K562 (cell line): Measurements from ENCODE around the gene SPIRE1. TPM values are rescaled to one million over a fixed set of nuclear protein-coding genes. Genes with fewer than 3 reads are reported as not detected.

ENCODE experiments used
- BRCA1 ChIP-seq, 2 experiments: fragments of 450-650 bp in 1 of 2; sonication (generic) in 1 of 2; formaldehyde crosslinking in 1 of 2; IDR thresholded peaks; 2 replicates each; pipeline versions ENCODE4 v1.5.0 to v1.6.1; 2017 to 2020; ENCODE audit warnings: mild to moderate bottlenecking in 1 of 2, missing genetic modification reagents in 1 of 2
- FOXM1 ChIP-seq, 2 experiments: fragments of 450-650 bp in 1 of 2; sonication (generic) in 1 of 2; formaldehyde crosslinking in 1 of 2; IDR thresholded peaks; 2 replicates each; pipeline versions ENCODE4 v1.6.1 to v1.9.0; 2017 to 2022; ENCODE audit warnings: low read depth in 2 of 2, mild to moderate bottlenecking in 2 of 2, missing genetic modification reagents in 1 of 2, moderate library complexity in 1 of 2
- HMG20A ChIP-seq: fragments of 450-650 bp; formaldehyde crosslinking; conservative IDR thresholded peaks from 2 replicates; pipeline ENCODE4 v1.4.0; 2020; ENCODE audit warnings: mild to moderate bottlenecking, mixed read lengths
- ILK ChIP-seq: fragments of 450-650 bp; IDR thresholded peaks from 2 replicates; pipeline ENCODE4 v1.6.1; 2016; ENCODE audit warnings: missing genetic modification characterization, low read depth, mild to moderate bottlenecking, missing compliant biosample characterization, moderate library complexity, borderline replicate concordance
- MBD2 ChIP-seq: sonication (generic); IDR thresholded peaks from 2 replicates; pipeline ENCODE4 v1.6.1; 2016; ENCODE audit warnings: low read depth, borderline replicate concordance
- NCOA6 ChIP-seq: fragments of 450-650 bp; IDR thresholded peaks from 2 replicates; pipeline ENCODE4 v1.6.1; 2017; ENCODE audit warnings: mild to moderate bottlenecking
- PKNOX1 ChIP-seq: fragments of 450-650 bp; IDR thresholded peaks from 2 replicates; pipeline ENCODE4 v1.6.1; 2016
- POLR2G ChIP-seq: fragments of 200-400 bp; formaldehyde crosslinking; IDR thresholded peaks from 2 replicates; pipeline ENCODE4 v1.6.1; 2017; ENCODE audit warnings: low read depth, mild to moderate bottlenecking, antibody characterized with exemption, low read length, moderate library complexity
- PRMT5 ChIP-seq: sonication (generic); formaldehyde crosslinking; IDR thresholded peaks from 2 replicates; pipeline ENCODE4 v1.5.0; 2020; ENCODE audit warnings: missing genetic modification reagents
- STAT5A ChIP-seq: IDR thresholded peaks from 2 replicates; pipeline ENCODE4 v1.6.1; 2012; ENCODE audit warnings: low read length, inconsistent platforms, borderline replicate concordance
- TFAP4 ChIP-seq: sonication (generic); formaldehyde crosslinking; IDR thresholded peaks from 2 replicates; pipeline ENCODE4 v1.8.0; 2022; ENCODE audit warnings: missing genetic modification reagents, mild to moderate bottlenecking, moderate library complexity, borderline replicate concordance
- TOE1 ChIP-seq, 2 experiments: fragments of 450-650 bp in 1 of 2; sonication (generic) in 1 of 2; formaldehyde crosslinking in 1 of 2; IDR thresholded peaks; 2 replicates each; pipeline versions ENCODE4 v1.7.1 to v1.8.0; 2016 to 2022; ENCODE audit warnings: borderline replicate concordance in 2 of 2, mild to moderate bottlenecking in 2 of 2, antibody characterized with exemption in 1 of 2, inconsistent platforms in 1 of 2, low read depth in 1 of 2, missing genetic modification reagents in 1 of 2, moderate library complexity in 1 of 2
- ZC3H4 ChIP-seq: sonication (generic); formaldehyde crosslinking; IDR thresholded peaks from 2 replicates; pipeline ENCODE4 v1.9.0; 2021; ENCODE audit warnings: missing genetic modification reagents, borderline replicate concordance
- ZNF224 ChIP-seq: sonication (generic); formaldehyde crosslinking; IDR thresholded peaks from 2 replicates; pipeline ENCODE4 v1.8.0; 2022; ENCODE audit warnings: mild to moderate bottlenecking, missing genetic modification reagents
- ZSCAN32 ChIP-seq: fragments of 450-650 bp; formaldehyde crosslinking; IDR thresholded peaks from 2 replicates; pipeline ENCODE4 v1.4.0; 2020; ENCODE audit warnings: mild to moderate bottlenecking, moderate library complexity
- polyA plus RNA-seq, 8 experiments: library from polyadenylated mRNA; depleted of rRNA in 4 of 8; stranded (reverse) in 5 of 8; unstranded in 3 of 8; fragments of >200 nt; fragmentation: Nextera tagmentation in 2 of 8; fragmentation: Illumina TruSeq in 1 of 8; extraction: Ambion mirVana in 2 of 8; extraction: Trizol in 1 of 8; gene quantifications; 2 replicates each; pipeline versions ENCODE4 v1.2.1 to v1.2.3, GENCODE V29; 2011 to 2014; ENCODE audit warnings: inconsistent platforms in 1 of 8, missing spikeins in 1 of 8
- total RNA-seq, 7 experiments: library from RNA; depleted of rRNA in 6 of 7; stranded (reverse); fragments of >200 nt in 6 of 7; fragmentation: Illumina TruSeq in 2 of 7; extraction: Trizol in 2 of 7; gene quantifications; 2 replicates each; pipeline versions ENCODE4 v1.2.1 to v1.2.3, GENCODE V29; 2011 to 2021; ENCODE audit warnings: low replicate concordance in 1 of 7
- TF ChIP-seq, protein P1 (sequence below): sonication (generic); formaldehyde crosslinking; IDR thresholded peaks from 2 replicates; pipeline ENCODE4 v1.8.1; 2023; ENCODE audit warnings: missing genetic modification reagents, mild to moderate bottlenecking, borderline replicate concordance
- TF ChIP-seq, protein P2 (sequence below): fragments of 250-450 bp; sonication (Bioruptor Pico); IDR thresholded peaks from 2 replicates; pipeline ENCODE4 v1.4.0; 2020

SPIRE1 gene
- total and polyA plus RNA-seq, 9 of the 15 experiments (the other 6 are each of a cell fraction or from before 2014, with no cell fraction given): 2.9 to 14.0 (median 10.2) TPM

GRCh38 chr18:12491611-12492435 is 166.1 kb downstream of the SPIRE1 start (continued):
- TF ChIP-seq PKNOX1 (peak; percentile 63; the same call in 1 of the 2 replicates), HMG20A (no peak), ILK (tag) (no peak), TOE1 (IDR thresholded peaks at IDR 0.05; ENCODE audit: borderline replicate concordance) (peak; percentile 40; the same call in 1 of the 2 replicates), TOE1 (CRISPR knock-in tag; IDR thresholded peaks at IDR 0.05; ENCODE audit: borderline replicate concordance, low read depth) (no peak), MBD2 (0 out of 2 replicates have a peak, but pooled peaks have one; percentile 27), ZC3H4 (no peak), TFAP4 (CRISPR knock-in tag) (peak; percentile 63; the same call in 1 of the 2 replicates), STAT5A (peak; percentile 49; the same call in 1 of the 2 replicates), PRMT5 (CRISPR knock-in tag) (no peak), ZSCAN32 (CRISPR knock-in tag) (peak; percentile 96), NCOA6 (no peak), FOXM1 (IDR thresholded peaks at IDR 0.05; ENCODE audit: low read depth) (peak; percentile 87), FOXM1 (CRISPR knock-in tag; IDR thresholded peaks at IDR 0.05; ENCODE audit: low read depth) (no peak), BRCA1 (IDR thresholded peaks at IDR 0.05) (no peak), BRCA1 (CRISPR knock-in tag; IDR thresholded peaks at IDR 0.05) (no peak), ZNF224 (CRISPR knock-in tag) (no peak), POLR2G (no peak)
- TF ChIP-seq, protein P1, sequence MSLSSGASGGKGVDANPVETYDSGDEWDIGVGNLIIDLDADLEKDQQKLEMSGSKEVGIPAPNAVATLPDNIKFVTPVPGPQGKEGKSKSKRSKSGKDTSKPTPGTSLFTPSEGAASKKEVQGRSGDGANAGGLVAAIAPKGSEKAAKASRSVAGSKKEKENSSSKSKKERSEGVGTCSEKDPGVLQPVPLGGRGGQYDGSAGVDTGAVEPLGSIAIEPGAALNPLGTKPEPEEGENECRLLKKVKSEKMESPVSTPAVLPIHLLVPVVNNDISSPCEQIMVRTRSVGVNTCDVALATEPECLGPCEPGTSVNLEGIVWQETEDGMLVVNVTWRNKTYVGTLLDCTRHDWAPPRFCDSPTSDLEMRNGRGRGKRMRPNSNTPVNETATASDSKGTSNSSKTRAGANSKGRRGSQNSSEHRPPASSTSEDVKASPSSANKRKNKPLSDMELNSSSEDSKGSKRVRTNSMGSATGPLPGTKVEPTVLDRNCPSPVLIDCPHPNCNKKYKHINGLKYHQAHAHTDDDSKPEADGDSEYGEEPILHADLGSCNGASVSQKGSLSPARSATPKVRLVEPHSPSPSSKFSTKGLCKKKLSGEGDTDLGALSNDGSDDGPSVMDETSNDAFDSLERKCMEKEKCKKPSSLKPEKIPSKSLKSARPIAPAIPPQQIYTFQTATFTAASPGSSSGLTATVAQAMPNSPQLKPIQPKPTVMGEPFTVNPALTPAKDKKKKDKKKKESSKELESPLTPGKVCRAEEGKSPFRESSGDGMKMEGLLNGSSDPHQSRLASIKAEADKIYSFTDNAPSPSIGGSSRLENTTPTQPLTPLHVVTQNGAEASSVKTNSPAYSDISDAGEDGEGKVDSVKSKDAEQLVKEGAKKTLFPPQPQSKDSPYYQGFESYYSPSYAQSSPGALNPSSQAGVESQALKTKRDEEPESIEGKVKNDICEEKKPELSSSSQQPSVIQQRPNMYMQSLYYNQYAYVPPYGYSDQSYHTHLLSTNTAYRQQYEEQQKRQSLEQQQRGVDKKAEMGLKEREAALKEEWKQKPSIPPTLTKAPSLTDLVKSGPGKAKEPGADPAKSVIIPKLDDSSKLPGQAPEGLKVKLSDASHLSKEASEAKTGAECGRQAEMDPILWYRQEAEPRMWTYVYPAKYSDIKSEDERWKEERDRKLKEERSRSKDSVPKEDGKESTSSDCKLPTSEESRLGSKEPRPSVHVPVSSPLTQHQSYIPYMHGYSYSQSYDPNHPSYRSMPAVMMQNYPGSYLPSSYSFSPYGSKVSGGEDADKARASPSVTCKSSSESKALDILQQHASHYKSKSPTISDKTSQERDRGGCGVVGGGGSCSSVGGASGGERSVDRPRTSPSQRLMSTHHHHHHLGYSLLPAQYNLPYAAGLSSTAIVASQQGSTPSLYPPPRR (CRISPR knock-in tag): no peak
- TF ChIP-seq, protein P2, sequence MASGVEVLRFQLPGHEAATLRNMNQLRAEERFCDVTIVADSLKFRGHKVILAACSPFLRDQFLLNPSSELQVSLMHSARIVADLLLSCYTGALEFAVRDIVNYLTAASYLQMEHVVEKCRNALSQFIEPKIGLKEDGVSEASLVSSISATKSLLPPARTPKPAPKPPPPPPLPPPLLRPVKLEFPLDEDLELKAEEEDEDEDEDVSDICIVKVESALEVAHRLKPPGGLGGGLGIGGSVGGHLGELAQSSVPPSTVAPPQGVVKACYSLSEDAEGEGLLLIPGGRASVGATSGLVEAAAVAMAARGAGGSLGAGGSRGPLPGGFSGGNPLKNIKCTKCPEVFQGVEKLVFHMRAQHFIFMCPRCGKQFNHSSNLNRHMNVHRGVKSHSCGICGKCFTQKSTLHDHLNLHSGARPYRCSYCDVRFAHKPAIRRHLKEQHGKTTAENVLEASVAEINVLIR (CRISPR knock-in tag): no peak
